SIG-M5 treated with dmso at 0.1 percent for 504 hours (cell line): ENCODE measurements around the gene AGTRAP.

ENCODE experiments used
- DNase-seq: peaks from one replicate; lab custom pipeline; 2025; ENCODE audit not compliant: unreplicated experiment; lab: John Stamatoyannopoulos, UW

Gene AGTRAP

DNA sequence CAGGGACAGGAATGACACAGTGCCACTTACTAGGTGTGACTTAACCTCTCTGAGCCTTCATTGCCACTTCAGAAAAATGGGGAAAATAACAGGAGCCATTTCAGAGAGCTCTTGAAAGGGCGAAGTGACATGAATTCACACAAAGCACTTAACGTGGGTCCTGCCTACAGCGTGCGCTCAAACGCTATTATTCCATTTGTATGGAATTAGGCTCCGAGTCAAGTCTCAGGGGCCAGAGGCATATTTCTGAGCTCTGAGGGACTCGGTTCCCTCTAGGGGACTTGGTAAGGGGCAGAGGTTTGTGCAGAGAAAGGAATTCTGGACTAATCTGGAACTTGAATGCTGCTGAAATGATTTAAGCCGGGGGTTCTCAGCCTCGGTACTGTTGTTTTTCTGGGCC lies 30.3 kb upstream of the AGTRAP start:
- DNase-seq: no peak

DNA sequence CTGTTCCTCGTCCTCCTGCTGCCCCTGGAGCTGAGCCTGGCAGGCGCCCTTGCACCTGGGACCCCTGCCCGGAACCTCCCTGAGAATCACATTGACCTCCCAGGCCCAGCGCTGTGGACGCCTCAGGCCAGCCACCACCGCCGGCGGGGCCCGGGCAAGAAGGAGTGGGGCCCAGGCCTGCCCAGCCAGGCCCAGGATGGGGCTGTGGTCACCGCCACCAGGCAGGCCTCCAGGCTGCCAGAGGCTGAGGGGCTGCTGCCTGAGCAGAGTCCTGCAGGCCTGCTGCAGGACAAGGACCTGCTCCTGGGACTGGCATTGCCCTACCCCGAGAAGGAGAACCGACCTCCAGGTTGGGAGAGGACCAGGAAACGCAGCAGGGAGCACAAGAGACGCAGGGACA lies 29.6 kb upstream of the AGTRAP start:
- no peak for DNase-seq

DNA sequence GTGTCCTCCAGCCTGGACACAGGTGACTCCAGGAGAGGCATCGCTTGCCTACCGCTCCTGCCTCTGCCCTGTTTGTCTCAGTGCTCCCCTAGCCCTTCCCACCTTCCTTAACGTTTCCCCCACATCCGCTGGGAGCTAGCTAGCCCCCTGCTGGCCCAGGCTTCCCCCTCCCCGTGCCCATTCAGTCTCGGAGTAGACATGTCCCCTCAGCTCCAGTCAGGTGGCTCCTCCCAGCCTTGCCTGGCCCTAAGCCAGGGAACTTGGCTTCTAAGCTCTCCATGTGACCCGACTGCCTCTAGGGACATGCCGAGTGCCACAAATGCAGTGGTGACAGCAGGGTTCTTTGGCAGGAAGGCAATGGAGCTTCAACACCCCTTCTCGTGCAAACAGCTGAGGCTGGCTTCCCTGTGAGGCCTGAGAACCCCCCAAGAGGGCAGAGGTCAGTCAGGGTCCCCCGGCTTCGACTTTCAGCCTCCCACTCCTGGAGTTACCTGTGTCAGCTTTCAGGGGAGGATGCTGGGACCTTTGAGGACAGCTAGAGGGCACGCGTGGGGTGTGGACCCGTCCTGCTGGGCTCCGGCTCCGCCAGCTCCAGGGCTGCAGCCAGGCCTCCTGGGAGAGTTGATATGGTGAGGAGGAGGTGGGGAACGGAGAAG lies 28.2 kb upstream of the AGTRAP start:
- no peak for DNase-seq

DNA sequence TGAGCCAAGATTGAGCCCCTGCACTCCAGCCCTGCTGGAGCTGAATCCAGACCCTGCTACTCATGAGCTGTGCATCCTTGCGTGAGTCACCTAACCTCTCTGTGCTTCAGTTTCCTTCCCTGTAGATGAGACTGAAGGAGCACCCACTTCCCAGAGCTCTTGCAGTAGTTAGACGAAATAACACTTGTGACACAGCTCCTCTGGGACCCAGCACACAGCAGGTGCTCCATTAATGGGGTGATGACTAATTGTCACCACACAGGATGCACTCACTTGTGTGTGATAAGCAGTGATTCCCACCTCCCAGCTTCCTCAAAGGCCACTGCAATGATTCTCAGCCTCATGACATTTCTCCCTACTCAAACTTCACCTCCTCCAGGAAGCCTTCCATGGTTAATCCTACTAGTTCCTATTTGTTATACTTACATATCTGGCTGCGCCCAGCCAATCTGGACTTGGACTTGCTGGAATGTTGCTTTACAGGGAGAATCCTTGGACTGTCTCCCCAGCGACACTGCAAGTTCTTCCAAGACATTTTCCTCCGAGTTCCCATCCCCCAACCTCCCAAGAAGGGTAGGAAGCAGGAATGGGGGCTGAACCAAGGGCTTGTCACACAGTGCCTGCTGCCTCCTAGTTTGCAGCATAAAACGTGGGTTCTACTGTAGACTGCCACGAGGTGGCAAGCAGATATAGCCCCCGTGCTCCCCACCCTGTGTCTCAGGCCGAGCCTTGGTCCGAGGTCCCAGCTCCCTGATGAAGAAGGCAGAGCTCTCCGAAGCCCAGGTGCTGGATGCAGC lies 27.2 kb upstream of the AGTRAP start:
- DNase-seq: no peak

DNA sequence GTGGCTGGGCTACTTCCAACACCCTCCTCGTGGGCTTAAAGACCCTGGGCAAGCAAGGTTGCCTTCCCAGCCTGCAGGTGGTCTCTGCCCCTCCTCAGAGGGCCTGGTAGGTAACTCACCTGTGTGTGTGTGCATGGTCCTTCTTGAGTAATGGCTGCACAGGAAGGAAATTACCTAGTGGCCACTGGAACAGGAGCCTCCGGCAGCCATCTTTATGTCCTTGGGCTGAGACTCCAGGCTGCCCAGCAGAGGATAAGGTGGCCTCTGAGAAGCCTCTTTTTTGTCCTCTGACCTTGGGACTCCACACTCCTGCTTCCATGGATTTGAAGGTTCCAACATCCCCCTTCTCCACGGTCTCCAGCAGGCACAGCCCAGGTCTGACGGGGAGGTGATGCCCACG lies 24.4 kb upstream of the AGTRAP start:
- no peak for DNase-seq

DNA sequence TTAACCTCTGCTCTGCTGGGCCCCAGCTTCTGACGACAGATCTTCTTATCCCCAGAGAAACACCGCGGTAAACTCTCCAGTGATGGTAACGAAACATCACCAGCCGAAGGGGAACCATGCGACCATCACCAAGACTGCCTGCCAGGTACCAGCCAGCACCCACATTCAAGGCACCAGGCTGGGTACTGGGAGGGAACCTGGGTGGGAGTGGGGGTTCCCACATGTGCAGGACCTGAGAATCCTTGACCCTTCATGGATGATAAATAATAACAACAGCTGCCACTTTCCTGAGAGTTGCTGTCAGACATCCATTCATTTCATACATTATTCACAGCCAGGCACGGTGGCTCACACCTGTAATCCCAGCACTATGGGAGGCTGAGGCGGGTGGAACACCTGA lies 23.7 kb upstream of the AGTRAP start:
- DNase-seq: no peak

DNA sequence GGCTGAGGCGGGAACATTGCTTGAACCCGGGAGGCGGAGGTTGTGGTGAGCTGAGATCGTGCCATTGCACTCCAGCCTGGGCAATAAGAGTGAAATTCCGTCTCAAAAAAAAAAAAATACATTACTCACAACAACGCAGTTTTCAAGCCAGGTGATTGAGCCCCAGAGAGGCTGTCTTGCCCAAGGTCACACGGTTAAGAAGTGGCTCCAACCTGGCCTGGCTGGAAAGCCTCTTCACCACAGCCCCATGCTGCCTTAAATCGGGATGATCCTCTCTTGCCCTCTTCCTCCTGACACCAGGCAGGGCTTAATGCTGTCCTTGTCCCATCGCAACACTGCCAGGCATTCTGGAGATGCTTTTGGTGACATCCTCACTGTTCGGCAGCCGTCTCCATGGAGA lies 22.8 kb upstream of the AGTRAP start:
- DNase-seq: no peak

DNA sequence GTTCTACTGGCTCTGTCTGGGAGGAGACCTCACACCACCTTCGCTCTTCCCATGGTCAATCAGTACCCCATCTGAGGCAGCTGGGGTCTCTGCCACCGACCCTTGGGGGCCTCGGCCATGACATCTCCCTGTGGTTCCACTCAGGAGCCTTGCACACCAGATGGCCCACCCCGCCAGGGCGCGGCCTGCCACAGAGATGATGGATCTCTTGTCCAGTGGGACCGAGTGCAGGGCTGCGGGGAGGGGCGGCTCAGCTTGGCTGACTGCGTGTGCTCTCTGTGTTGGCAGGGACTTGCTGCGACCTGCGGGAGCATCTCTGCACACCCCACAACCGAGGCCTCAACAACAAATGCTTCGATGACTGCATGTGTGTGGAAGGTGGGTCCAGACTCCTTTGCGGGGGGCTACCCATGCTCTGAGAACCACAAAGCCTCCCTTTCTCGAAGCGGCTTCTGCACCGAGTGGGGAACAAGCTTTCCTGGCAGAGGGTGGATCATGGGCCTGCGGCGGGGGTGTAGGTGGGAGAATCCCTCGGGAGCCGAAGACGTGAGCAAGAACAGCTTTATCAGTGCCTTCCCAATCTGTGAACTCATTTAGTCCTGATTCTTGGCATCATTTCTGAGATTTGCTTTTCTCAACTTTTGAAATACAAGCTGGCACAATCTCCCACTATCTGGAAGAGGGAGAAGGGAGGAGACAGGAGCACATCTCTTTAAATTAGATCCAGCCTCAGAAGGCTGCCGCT lies 20.9 kb upstream of the AGTRAP start:
- no peak for DNase-seq

DNA sequence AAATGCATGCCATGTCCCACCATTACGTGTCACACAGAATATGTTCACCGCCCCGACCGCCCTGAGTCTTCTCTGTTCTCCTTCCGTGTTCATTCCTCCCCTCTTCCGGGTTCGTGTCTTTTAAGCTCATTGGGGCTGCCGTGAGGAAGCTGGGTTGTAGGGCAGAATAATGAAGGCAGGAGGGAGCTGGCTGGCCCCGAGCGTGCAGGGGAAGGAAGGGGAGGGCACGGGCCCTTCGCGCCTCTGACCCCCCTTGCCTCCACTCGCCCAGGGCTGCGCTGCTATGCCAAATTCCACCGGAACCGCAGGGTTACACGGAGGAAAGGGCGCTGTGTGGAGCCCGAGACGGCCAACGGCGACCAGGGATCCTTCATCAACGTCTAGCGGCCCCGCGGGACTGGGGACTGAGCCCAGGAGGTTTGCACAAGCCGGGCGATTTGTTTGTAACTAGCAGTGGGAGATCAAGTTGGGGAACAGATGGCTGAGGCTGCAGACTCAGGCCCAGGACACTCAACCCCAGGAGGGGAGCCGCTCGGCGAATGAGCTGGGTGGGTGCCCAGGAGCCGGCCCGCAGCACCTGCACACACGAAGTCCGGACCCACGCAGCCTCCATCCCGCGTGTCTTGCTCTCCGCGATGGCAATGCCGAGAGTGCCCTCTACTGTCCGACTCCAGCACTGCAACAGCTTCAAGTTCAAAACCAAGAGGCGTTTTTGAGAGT lies 16.5 kb upstream of the AGTRAP start:
- DNase-seq: peak; percentile 65

DNA sequence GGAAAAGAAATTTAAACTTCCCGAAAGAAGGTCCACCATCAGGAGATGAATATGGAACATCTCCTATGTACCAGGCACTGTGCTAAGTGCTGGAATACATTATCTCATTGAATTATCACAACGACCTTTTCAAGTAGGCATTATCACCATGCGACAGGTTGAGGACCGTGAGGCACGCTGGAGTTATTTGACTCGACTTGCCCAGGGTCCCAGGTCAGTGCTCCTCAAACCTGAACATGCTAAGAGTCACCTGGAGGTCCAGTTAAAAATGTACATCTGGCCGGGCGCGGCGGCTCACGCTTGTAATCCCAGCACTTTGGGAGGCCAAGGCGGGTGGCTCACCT lies 15.9 kb upstream of the AGTRAP start:
- no peak for DNase-seq

DNA sequence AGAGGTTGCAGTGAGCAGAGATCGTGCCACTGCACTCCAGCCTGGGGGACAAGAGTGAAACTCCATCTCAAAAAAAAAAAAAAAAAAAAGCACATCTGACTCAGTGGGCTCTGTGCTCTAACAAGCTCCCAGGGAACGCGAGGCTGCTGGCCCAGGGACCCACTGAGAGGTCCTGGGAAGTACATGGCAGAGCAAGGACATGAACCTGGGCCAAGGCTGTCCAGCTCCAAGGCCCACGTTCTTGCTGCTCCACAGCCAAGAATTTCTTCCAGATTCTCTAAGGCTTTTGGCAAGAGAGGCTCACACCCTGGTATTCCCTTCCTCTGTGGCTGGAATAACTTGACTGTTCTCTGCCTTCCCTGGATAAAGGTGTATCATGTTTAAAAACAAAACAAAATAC lies 15.4 kb upstream of the AGTRAP start:
- no peak for DNase-seq

DNA sequence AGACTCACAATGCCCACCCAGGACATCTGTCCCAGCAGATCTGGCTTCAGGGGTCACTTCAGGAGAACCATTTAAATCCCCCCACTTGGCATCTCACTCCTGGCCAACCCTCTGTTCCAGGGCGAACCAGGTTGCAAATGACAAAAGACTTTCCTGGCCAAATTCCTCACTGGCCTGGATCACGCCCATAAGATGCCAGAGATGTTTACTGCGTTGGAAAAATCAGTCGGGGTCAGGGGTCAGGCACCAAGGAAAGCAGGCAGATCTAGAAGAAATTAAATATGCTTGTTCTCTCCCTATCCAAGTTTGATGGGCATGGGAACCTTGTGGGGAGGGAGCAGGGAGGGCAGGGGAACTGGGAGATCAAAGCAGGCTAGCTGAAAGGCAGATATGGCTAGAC lies 14.6 kb upstream of the AGTRAP start:
- DNase-seq: no peak

DNA sequence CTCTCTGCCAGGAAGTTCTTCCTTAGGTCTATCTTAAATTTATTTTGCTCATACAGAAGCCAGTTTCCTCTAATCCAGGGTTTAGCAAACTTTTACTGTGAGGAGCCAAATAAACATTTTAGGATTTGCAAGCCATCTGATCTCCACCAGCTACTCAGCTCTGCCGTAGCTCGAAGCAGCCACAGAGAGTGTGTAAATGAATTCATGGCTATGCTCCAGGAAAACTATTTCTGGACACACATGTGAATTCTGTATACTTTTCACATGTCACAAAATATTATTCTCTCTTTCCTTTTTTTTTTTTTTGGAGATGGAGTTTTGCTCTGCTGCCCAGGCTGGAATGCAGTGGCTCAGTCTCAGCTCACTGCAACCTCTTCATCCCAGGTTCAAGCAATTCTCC lies 13.4 kb upstream of the AGTRAP start:
- DNase-seq: no peak

DNA sequence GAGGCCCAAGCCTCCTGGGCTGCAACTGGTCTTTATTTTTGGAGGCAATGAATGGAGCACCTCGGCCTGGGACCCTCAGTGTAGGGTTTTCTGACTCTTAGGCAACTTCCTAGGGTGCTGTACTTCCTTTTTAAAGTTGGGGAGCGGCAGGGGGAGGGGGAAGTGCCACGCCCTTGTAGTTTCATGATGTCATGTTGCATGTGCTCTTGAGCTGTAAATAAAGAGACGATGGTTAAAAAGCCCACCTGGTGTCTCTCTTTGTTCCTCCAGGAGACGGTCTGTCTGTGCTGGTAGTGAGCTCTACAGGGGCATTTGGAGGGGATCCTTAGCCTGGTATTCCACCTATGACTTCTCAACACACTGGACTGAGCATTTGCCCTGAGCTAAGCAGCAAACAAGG lies 10.3 kb upstream of the AGTRAP start:
- peak; percentile 48 for DNase-seq

DNA sequence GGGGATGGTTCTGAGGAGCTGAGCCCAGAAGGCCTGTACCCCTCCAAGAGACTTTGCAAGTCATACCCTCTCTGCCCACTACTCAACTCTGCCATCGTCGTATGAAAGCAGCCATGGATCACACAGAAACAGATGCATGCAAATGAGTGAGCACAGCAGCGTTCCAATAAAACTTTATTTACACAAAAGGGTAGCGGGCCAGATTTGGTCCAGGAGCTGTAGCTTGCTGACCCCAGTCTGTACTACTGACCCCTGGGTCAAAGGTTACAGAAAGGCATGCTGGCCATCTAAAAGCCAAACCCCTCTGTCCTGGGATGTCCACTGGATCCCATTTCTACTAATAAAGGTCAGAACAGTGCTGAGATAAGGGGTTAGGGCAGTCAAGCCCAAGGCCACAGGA lies 8.8 kb upstream of the AGTRAP start:
- DNase-seq: no peak

DNA sequence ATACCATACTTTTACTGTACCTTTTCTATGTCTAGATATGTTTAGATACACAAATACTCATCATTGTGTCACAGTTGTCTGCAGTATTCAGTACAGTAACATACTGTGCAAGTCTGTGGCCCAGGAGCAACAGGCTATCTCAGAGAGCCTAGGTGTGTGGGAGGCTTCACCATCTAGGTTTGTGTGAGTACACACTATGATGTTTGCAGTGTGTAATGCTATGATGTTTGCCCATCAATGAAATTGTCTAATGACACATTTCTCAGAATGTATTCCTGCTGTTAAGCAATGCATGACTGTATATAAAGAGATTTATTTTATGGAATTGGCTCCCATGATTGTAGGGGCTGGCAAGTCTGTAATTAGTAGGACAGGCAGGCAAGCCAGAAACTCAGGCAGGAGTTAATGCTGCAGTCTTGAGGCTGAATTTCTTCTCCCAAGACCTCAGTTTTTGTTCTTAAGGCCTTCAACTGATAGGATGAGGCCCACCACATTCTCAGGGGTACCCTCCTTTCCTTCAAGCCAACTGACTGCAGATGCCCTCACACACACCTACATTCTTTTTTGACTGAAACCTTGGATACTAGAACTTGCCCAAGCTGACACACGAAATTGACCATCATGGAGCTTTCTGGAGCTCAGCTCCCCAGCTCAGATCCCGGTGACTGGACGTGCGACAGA lies 7.7 kb upstream of the AGTRAP start:
- DNase-seq: no peak

DNA sequence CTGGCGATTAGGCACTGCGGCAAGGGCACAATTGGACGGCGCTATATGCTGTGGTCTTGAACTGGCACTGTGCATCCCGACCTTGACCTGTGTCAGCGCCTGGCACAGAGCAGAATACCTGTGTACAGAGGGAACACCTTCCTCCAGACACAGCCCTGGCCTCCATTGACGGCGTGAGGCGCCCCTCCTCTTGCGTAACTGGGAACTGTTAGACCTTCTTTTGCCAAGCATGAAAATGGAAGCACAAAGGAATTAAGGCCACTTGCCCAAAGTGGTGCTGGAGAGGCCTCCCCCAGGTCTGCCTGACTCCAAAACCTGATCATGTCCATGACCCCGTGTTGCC lies 6.8 kb upstream of the AGTRAP start:
- no peak for DNase-seq

DNA sequence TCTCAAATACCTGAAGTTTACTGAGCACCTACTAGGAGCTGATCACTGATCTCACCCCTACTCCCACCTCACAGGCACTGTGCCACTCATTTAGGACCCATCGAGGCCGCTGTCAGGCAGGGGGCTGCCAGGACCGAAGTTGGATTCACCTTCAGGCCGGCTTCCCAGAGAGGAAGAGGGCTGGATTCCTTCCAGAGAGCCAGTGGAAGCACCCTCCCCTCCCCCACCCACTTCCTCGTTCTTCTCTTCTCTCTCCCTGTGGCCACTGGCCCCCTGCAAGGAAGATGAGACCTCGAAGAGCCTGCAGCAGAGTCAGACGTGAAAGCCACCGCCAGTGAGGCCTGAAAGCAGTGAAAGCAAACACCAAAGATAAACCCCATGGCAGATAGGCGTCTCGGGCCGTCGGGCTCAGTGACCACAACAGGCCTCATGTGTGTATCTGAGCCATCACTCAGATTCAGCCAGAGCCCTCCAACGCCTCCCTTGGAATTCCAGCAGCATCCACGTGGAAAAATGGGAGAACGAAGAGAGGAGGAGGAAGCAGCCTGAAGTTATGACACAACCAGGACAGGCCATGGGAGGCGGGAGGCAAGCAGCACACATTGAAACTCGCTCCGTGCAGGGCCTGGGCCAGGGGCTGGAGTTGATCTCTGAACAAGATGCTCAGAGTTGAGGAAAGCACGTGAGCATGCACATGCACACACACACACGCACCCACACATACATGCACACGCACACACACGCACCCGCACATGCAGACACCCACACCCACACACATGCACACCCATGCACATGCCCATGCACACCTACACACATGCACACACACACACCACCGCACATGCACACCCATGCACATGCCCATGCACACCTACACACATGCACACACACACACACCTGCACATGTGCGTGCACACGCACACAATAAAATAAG lies 6.2 kb upstream of the AGTRAP start:
- DNase-seq: peak; percentile 15

DNA sequence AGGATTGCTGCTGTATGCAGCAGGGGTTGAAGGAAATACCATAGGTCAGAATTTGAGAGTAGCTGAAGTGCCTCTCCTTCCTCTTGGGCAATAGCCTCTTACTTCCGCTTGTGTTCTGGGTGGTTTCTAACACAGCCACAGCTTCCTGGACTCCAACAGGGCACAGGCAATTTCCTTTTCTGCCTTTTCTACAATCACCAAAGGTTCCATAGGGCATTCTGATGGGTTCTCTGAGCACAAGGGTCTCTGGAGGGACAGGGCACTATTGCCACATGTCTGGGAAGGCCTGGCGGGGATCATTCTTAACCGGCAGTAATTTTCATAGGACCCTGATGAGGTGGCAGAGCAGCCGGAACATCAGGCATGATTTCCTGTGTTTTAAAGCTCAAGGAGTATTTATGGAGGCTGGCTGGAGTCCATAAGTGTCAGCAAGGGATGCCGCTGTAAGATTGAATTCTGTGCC lies 5.5 kb upstream of the AGTRAP start:
- DNase-seq: peak; percentile 96

DNA sequence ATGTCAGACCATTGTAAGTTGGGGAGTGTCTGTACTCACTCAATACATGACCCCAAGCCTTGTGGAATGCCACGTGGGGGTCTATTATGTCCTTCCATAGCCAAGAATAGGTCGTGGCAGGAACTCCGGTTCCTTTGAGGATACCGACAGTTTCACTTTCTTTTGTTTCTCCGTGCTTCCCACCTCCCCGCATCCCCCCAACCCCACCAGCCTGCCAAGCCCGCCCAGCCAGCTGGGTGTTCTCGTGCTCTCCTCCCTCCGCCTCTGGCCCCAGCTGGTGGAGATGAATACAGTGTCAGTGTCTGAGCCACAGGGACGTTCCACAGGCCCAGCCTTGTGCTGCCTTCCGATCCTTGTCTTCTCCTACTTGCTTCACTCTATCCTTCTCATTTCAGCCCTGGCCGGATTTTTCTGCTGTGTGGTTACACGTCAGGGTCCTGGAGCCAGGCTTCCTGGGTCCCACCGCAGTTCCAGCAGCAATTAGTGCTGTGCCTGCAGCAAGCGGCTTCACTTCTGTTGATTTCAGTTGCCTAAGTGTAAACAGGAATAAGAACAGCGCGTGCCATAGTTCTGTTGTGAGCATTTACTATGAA lies 4.1 kb upstream of the AGTRAP start:
- no peak for DNase-seq
